Mucosa of gallbladder (tissue), 1 donor: ENCODE results near the gene TIMM22. TPM values are rescaled to one million over a fixed set of nuclear protein-coding genes. Genes with fewer than 3 reads are reported as not detected.

ENCODE experiments used
- DNase-seq: peaks from one replicate; pipeline ENCODE4 v3.0.0-alpha.2; 2020; ENCODE audit warnings: low spot score
- total RNA-seq: library from RNA; stranded (reverse); gene quantifications from one replicate; pipeline ENCODE4 v1.2.1, GENCODE V29; 2021
- donor health status: DM: no; HTN: no; CAD: no.

TIMM22 gene
- total RNA-seq, 1 donor from 2014 or later: 9.1 TPM

- DNase-seq: no peak
Measured at GRCh38 chr17:1001640-1002411, 4.9 kb downstream of the TIMM22 start.

GRCh38 chr17:1002412-1002753, 5.5 kb downstream of the TIMM22 start:
- no peak for DNase-seq

- DNase-seq: no peak
Measured at GRCh38 chr17:1002771-1003555, 6.0 kb downstream of the TIMM22 start.

DNA sequence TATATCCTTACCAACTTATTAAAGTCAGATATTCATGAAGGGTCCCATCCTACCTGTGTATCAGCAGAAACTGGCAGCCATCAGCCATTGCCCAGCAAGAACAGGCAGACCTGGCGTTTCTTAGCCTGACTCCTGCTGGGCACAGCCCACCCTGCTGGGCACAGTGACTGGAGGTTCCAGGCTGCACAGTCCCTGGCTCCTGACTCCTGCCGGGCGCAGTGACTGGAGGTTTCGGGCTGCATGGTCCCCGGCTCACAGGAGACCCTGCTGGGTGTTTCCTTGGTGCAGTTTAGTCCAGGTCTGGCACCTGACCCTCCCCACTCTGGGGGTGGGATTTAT, 6.7 kb downstream of the TIMM22 start:
- no peak for DNase-seq

DNA sequence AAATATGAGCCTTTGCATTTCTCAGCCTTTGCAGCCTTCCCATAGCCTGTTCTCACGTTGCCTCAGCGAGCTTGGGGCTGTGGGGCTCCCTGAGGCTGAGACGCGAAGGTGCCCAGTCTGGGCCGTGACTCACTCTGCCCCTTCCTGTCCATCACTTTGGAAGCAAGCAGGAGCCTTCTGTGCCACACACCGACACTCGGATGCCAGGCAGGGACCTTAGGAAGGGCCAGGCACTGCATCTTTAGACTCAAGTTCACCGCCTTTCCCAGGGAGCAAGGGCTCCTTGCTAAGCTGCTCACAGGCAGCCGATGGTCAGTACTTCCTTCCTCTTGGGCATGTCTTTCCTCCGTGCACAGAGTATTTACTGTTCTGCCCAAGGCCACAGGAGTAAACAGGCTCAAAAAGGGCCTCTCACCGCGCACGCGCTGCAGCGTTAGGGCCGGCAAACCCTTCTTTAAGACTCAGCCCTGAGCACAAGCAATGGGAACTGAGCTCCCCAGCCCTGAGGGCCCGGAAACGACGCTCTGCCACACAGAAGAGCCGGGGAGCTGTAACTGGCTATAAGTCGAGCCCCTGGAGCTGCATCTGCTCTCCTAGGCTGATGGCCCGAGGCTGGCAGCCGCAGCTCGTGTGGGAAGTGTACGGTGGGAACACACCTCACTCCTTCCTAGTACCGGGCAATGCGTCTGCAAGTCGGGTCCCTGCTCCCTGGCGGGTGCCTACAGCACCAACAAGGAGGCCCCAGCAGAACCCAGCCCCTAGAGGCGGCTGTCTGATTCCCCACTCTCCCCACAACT, 7.2 kb downstream of the TIMM22 start:
- no peak for DNase-seq

DNA sequence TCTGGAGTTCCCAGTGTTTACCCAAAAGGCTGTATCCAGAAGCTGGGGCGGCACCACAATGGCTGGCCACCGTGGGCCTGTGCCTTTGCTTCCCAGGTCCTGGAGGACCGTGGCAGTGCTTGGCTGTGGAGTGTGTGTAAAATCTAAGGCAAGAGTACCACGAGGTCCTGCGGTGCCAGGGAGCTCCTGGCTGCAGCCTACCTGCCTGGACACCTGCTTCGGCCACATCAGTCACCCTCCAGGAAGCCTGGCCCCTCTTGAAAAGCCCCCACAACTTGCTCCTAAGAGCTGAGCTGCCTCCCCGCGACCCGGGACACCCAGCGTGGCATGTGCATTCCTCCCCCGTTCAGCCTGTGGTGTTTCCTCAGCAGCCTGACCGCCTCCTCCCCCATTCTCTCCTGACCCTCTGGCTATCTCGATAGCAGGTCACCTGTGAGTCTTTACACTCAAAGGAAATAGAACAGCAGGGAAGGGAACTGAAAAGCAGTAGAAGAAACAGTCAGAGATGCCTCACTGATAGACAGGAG, 7.9 kb downstream of the TIMM22 start:
- DNase-seq: no peak

GRCh38 chr17:1005361-1005946, 8.5 kb downstream of the TIMM22 start:
- DNase-seq: peak; percentile 80

DNA sequence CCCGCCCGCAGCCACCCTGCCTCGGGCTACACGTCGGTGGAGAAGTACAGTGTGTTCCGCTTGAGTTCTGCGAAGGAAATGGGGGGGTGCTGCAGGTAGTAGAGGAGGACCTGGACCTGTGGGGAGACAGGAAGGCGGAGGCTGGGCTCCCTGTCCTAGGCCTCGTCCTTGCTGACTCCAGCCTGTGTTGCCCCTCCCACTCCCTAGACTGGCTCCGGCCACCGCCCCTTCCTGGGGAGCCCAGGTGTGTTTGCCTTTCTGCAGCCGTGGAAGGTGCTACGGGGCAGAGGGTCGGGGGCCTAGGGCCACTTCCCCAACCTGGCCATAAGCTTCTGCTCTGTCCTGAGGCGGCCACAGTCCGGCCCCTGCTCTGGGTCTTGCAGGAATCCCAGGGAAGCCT, 9.1 kb downstream of the TIMM22 start:
- peak; percentile 30 for DNase-seq

GRCh38 chr17:1007310-1008007, 10.5 kb downstream of the TIMM22 start:
- DNase-seq: no peak

DNA sequence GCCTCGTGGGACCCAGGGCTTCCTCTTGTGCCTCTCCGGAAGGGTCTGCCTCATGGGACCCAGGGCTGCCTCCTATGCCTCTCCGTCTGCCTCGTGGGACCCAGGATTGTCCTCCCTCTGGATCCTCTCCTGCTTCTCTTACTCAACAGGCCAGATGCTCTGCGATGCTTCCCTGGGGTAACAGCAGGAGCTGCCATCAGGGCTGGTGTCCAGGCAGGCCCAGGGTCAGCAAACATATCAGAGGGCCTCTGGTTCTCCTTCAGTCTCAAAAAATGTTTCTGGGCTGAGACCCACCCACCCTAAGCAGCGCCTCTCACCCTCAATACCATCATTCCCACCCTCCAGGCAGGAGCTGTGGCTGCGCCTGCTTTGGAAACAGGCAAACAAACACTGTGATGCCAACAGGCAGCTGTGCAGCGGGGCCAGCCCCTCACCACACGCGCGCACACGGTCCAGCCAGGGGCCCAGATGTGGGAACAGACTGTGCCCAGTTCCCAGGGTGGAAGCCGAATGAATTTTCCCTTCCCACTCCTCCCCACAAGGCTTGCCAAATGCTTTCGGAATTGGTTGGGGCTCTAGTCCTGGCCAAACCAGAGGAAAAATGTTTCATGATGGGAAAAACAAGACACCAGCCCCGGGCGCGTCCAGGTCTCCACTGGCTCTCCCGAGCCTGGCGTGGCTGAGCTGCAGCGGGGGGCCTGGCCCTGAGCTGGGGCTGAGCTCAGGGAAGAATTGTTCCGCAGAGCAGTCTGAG, 11.3 kb downstream of the TIMM22 start:
- DNase-seq: no peak

DNA sequence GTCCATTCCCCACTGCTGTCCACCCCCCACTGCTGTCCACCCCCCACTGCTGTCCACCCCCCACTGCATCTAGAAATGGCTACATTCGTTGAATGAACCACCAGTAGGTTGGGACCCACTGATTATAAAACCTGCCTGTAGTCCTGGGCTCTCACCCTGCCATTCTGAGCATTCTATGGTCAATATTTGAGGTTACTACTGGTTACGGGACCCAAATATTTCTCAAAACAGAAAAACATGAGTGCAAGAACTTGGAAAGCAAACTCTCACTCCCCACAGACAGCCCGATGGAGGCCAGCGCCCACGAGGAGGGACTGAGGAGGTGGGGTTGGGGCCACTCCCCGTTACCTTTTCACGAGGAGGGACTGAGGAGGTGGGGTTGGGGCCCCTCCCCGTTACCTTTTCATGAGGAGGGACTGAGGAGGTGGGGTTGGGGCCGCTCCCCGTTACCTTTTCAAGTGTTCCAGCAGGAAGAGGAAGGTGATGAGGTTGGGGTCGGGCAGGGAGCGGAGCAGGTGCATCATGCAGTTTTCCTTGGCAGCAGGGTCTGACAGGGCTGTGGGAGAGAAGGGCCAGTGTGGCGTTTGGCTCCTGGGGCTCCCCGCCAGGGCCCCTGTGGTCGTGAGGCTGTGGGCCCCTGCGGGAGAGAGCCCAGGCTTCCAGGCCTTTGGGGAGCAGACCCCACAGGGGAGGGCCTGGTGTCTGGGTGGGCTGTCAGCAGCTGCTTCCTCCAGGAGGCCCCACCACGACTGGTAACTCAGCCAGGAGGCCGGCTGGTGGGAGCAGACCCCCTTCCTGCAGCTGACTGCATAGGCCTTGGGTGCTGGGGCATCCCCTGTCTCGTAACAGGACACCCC, 12.5 kb downstream of the TIMM22 start:
- DNase-seq: no peak

- DNase-seq: no peak
Measured at GRCh38 chr17:1010086-1010450, 13.1 kb downstream of the TIMM22 start.

GRCh38 chr17:1010586-1010985, 13.7 kb downstream of the TIMM22 start:
- no peak for DNase-seq

- DNase-seq: no peak
Measured at GRCh38 chr17:1011138-1011537, 14.2 kb downstream of the TIMM22 start.

DNA sequence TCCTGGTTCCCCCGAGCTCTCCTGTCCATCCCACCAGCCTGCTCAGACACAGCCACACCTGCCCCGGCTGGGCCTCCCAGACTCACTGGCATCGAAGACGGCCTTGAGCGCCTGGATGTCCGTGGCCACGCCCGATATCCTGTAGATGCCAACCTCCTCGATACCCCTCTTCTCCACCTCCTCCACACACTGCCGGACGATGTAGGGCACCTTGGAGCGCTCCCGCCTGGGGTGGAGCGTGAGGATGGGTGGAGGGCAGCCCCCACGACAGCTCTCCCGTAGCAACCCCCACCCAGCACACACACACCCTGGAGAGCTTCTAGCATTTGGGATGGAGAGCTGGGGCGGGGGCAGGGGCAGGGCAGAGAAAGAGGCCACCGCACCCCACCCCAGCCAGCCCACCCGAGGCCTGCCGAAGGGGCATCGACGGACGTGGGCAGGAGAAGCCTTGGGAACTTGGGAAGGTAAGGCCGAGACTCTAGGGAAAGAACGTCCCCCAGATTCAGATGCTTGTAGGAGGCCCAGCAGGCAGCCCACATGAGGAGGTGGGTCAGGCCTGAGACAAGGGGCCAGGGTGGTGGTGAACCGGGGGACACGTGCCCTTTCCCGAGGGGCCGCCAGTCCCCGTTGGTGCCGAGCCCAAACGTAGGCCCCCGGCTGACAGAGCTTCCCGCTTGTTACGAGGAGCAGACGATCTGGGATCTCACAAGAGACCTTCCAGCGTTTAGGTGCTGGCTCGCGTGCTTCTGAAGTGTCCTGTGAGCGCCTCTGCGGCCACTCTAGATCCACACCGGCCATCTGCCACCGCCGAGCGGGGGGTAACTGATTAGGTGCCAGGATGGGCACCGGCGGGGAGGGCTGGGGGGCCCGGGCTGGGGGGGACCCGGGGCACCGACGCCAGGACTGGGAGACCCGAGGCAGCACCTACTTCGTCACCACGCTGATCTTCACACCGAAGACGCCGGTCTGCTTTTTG, 15.1 kb downstream of the TIMM22 start:
- no peak for DNase-seq

- DNase-seq: no peak
Measured at GRCh38 chr17:1012823-1013728, 16.1 kb downstream of the TIMM22 start.

- DNase-seq: no peak
Measured at GRCh38 chr17:1013729-1014090, 16.8 kb downstream of the TIMM22 start.

GRCh38 chr17:1018547-1018946, 21.6 kb downstream of the TIMM22 start:
- no peak for DNase-seq
